Measurements from ENCODE around the gene HS1BP3.

DNA sequence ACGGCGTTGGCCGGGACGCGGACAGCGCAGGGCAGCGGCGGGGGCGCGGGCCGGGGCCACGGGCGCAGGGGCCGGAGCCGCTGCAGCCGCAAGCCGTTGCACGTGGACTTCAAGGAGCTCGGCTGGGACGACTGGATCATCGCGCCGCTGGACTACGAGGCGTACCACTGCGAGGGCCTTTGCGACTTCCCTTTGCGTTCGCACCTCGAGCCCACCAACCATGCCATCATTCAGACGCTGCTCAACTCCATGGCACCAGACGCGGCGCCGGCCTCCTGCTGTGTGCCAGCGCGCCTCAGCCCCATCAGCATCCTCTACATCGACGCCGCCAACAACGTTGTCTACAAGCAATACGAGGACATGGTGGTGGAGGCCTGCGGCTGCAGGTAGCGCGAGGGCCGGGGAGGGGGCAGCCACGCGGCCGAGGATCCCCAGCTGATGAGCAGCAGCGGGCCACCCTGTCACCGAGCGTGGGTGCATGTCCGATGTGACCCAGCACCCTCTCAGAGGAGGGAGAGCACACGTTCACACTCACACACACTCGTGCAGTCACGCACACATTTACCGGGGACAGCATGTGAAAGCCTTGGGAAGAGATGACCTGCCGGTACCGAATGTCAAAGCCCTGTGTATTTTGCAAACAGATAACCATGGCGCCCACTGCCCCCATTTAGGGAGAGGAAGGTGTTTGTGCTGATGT lies 20.3 kb upstream of the HS1BP3 start:
- no peak for TF ChIP-seq POLR2A (IDR thresholded peaks at IDR 0.05)
- no peak for TF ChIP-seq CTCF (IDR thresholded peaks at IDR 0.05)
